GM10266 (cell line): Measurements from ENCODE around the gene SRR.
A peak's percentile ranks its signal among the peaks of the same experiment; 100 is the strongest.

Experiments used
- DNase-seq: peaks from one replicate; pipeline ENCODE4 v3.0.0; 2012; ENCODE audit errors: extremely low spot score
- CTCF ChIP-seq: IDR thresholded peaks from 2 replicates; pipeline ENCODE4 v1.5.1; 2012; ENCODE audit warnings: mild to moderate bottlenecking, low read depth; ENCODE audit not compliant: control insufficient read depth, insufficient read depth; ENCODE audit errors: missing control alignments

SRR gene

GRCh38 chr17:2317796-2318195 lies 14.0 kb downstream of the SRR start:
- TF ChIP-seq CTCF: no peak
- no peak for DNase-seq

DNA sequence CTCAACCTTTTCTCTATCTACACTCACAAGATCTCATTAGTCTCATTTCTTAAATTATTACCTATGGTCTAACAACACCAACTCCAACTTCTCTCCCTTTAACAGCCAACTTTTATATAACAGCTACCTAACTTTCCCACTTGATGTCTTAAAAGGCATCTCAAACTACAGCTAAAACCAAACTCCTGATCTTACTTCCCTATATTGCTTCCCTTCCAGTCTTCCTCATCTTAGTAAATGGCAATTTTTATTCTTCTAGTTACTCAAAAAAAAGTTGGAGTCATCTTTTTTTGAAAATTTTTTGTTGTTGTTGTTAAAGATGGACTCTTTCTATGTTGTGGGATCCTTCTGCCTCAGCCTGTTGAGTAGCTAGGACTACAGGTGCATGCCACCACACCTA lies 15.3 kb downstream of the SRR start:
- no peak for TF ChIP-seq CTCF
- DNase-seq: no peak

DNA sequence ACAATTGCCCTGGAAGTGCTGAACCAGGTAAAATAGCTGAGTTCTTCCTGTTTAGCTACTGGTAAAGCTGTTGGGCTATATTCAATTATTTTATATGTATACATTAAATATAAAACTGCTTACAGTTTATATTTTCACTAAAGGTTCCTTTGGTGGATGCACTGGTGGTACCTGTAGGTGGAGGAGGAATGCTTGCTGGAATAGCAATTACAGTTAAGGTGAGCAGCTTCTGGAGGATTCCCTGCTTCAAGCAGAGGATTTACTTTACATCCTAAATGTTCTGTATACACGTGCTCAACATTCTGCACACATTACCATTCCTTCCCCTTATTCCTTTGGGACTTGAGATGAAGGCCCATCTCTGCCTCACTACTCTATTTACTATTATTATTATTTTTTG lies 17.6 kb downstream of the SRR start:
- DNase-seq: no peak
- no peak for TF ChIP-seq CTCF

GRCh38 chr17:2323629-2324314 lies 20.0 kb downstream of the SRR start:
- DNase-seq: no peak

DNA sequence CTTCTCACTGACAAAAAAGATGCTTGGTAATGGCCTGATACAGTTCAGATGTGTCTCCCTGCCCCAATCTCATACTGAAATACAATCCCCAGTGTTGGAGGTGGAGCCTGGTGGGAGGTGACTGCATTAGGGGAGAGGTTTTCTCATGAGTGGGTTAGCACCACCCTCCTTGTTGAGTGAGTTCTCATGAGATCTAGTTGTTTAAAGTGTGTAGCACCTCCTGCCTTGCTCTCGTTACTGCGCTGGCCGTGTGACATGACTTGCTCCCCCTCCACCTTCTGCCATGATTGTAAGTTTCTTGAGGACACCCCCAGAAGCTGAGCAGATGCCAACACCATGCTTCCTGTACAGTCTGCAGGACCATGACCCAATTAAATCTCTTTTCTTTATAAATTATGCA lies 27.6 kb downstream of the SRR start:
- no peak for DNase-seq
- TF ChIP-seq CTCF: no peak

More at GRCh38 chr17:2323629-2324314, 20.0 kb downstream of the SRR start:
- TF ChIP-seq CTCF: no peak

- peak; percentile 30 for DNase-seq
- TF ChIP-seq CTCF: no peak
These were observed 32.0 kb downstream of the SRR start for GRCh38 chr17:2335726-2336214.

- TF ChIP-seq CTCF: peak; percentile 48
- peak; percentile 99 for DNase-seq
These were observed 32.6 kb downstream of the SRR start, which contains the start of gene TSR1 for GRCh38 chr17:2336215-2336851. TSS of gene TSR1 (minus strand) at chr17:2336457. CDS start at chr17:2336427, 30 bp downstream.
